AML-193 (cell line): ENCODE data around the gene RNF31.

Experiments
- DNase-seq, 2 experiments: peaks; one replicate each; lab custom pipeline; 2025; lab: John Stamatoyannopoulos, UW

RNF31 gene

GRCh38 chr14:24116128-24116814 lies 31.0 kb upstream of the RNF31 start:
- DNase-seq = no peak

GRCh38 chr14:24117179-24117578 lies 30.1 kb upstream of the RNF31 start:
- no peak for DNase-seq

GRCh38 chr14:24119691-24120090 lies 27.6 kb upstream of the RNF31 start:
- no peak for DNase-seq

- DNase-seq = no peak
Observed at GRCh38 chr14:24121210-24121609, 26.1 kb upstream of the RNF31 start.

GRCh38 chr14:24122416-24122815 lies 24.9 kb upstream of the RNF31 start:
- DNase-seq = no peak

GRCh38 chr14:24122898-24123297 lies 24.4 kb upstream of the RNF31 start:
- no peak for DNase-seq

- no peak for DNase-seq
Observed at GRCh38 chr14:24123424-24124417, 23.6 kb upstream of the RNF31 start.

- DNase-seq = no peak
Observed at GRCh38 chr14:24126939-24127338, 20.4 kb upstream of the RNF31 start.

- no peak for DNase-seq
Observed at GRCh38 chr14:24127673-24128072, 19.6 kb upstream of the RNF31 start.

- no peak for DNase-seq
Observed at GRCh38 chr14:24129410-24129998, 17.8 kb upstream of the RNF31 start.

- DNase-seq = no peak
Observed at GRCh38 chr14:24130380-24130716, 16.9 kb upstream of the RNF31 start, which contains the start of gene FITM1. TSS of gene FITM1 (plus strand) at chr14:24130659. CDS start at chr14:24131564, 905 bp downstream.

GRCh38 chr14:24130717-24131548 lies 16.4 kb upstream of the RNF31 start:
- DNase-seq = no peak

- no peak for DNase-seq
Observed at GRCh38 chr14:24131549-24131966, 15.7 kb upstream of the RNF31 start.

GRCh38 chr14:24132061-24132685 lies 15.1 kb upstream of the RNF31 start:
- no peak for DNase-seq

- DNase-seq = no peak
Observed at GRCh38 chr14:24132976-24133375, 14.3 kb upstream of the RNF31 start.

GRCh38 chr14:24133735-24134134 lies 13.6 kb upstream of the RNF31 start:
- peak; percentile 8 to 32 for DNase-seq

GRCh38 chr14:24135584-24135833 lies 11.8 kb upstream of the RNF31 start:
- DNase-seq = no peak

GRCh38 chr14:24135834-24136683 lies 11.2 kb upstream of the RNF31 start, which contains the start of gene PSME1:
TSS of gene PSME1 (plus strand) at chr14:24136194. CDS start at chr14:24136263, 69 bp downstream.
- DNase-seq = peak; percentile 72 to 73

GRCh38 chr14:24136684-24137528 lies 10.4 kb upstream of the RNF31 start:
- DNase-seq = no peak
